NCI-H1436 (cell line): ENCODE data around the gene PEX5.

Source experiments
- DNase-seq: peaks from one replicate; lab custom pipeline; 2025; lab: John Stamatoyannopoulos, UW

PEX5 gene

DNA sequence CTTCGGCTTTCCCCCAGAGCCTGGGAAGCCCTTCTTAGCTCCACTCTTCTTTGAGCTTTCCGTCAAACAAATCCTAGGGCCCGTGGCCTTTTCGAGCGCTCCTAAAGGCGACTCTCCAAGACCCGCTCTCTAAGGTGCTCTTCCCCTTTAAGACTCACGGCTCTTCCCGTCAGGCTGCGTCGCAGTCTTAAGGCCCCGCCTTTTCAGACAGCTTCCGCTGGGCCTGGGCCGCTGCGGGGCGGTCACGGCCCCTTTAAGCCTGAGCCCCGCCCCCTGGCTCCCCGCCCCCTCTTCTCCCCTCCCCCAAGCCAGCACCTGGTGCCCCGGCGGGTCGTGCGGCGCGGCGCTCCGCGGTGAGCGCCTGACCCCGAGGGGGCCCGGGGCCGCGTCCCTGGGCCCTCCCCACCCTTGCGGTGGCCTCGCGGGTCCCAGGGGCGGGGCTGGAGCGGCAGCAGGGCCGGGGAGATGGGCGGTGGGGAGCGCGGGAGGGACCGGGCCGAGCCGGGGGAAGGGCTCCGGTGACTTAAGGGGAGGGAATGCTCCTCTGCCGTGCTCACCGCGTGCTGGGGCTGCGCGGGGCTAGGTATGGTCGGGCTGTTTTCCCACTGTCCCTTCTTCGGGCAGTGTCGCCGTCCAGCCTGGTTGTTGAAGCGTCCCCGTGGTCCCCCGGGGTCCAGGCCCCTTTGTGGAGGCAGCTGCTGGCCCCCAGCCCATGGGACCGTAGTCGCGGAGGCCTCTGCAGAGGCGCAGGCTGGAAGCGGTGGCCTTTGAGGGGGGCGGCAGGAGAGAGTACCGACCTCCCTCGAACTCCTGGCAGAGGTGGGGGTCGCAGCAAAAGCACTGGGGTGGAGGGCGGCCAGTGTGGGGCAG, at the start of gene PEX5:
PEX5 (plus strand) TSS at position 289 of the 870 bp plus-strand sequence. CDS start 692 bp downstream, outside the sequence.
- peak; percentile 91 for DNase-seq

DNA sequence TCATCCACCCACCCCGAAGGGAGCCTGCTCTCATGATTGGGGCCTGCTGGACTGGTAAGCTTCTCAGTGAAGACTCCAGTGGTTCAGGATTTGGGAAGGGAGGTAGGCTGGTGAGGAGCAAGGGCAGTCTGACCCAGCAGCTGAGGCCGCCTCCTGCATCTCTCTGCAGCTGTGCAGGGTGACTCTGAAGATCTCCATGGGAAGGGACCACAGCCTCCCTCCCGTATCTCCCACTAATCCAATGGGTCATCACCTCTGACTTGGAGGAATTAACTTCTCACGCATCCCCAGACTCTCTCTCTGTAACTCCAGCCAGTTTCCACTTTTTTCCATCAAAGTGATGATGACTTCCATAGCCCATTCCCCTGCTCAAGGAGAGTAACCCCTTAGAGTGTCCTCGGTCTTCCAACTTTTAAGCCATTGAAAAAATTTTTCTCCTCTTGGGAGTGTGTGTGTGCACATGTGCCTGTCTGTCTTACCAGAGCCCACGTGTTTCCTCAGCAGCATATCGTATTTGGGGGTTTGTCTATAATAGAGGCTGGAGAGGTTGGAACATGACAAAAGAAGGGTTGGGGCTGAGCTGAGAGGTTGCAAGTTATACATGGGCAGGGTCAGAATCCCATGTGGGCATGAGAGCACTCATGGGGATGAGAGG, 48.0 kb upstream of the PEX5 start:
- no peak for DNase-seq

DNA sequence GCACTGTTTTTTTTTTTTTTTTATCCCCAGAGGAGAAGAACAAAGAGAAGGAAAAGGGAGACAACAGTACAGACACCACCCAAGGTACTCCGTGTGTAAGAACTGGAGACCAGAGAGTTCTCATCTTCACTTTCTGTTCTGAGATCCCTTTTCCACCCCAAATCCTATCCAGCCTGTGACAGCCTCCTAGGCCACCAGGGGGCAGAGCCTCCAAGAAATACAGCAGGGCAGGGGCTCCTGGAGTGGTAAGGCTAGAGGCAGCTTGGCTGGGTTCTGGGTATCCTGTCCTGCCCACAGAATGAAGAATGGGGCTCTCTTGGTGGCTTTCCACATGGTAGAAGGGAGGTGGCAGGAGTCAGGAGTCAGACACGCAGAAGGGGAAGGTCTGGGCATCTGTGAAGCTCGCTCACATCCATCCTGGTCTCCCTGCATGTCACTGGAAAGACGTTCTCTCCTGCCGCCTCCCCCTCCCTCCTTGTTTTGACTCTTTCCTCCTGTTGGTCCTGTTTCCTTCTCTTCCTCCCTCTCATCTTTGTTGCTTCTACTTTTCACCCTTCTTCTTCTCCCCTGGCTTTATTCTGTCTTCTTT, 47.3 kb upstream of the PEX5 start:
- DNase-seq, result peak; percentile 9

DNA sequence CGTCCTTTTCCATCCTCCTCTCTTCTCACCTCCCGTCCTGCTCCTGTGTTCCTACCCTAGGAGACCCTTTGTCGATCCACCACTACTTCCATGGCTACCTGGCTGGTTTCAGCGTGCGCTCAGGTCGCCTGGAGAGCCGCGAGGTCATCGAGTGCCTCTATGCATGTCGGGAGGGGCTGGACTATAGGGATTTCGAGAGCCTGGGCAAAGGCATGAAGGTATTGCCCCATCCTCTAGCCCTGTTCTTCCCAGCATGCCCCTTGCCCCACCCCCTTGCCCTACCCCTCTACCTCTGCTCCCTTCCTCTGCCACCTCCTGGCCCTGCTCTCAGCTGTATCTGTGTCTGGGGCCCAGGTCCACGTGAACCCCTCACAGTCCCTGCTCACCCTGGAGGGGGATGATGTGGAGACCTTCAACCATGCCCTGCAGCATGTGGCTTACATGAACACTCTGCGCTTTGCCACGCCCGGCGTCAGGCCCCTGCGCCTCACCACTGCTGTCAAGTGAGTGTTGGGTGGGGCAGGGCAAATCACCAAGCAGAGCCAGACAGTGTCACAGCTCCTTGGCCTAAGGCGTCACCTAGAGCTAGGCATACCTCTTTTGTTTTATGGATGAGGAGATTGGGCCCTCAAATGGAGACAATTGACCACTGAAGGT, 46.5 kb upstream of the PEX5 start:
- DNase-seq, result no peak

DNA sequence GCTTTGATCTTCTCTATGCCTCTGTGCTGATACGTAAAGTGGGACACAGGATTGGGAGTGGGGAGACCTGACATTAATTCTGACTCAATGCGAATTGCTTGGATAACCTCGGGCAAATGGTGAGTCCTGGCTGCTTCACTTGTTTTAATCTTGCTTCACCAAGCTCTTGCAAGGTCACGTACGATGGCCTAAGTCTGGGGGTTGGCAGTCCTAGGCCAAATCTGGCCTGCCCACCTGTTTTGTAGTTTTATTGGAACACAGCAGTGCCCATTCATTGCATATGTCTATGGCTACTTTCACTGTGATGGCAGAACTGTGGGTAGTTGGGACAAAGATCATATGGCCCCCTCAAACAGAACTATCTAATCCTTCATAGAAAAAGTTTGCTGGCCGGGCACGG, 45.9 kb upstream of the PEX5 start:
- DNase-seq, result no peak

DNA sequence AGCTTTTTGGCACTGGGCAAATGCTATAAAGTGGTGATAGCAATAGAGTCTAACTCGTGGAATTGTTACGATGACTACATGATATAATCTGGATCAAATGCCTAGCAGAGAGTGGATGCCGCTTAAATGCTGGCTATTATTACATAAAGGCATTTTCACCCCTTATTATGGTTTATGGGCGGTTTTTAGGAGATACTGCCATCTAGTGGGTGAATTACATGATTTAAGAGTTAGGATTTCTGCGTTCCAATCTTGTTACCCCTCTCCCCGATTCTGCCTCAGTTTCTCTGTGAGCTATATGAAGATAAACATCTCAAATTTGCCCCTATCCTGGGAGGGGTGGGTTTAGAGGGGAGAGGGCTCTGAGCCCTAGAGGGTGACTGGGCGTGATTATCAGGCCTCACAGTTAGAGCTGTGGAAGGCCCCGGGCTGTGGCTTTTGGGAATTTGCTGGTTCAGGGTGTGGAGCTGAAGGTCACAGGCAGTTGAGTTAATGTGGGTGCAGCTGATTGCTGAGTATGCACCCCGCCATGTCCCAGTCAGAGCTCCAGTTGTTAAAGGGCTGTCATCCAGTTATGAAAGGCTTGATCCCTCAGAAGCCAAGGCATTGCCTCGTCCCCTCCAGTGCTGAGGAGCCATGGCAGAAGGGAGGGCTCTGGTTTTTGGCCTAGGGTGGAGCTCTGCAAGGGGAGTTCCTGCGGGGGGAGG, 44.9 kb upstream of the PEX5 start:
- DNase-seq, result peak; percentile 17

DNA sequence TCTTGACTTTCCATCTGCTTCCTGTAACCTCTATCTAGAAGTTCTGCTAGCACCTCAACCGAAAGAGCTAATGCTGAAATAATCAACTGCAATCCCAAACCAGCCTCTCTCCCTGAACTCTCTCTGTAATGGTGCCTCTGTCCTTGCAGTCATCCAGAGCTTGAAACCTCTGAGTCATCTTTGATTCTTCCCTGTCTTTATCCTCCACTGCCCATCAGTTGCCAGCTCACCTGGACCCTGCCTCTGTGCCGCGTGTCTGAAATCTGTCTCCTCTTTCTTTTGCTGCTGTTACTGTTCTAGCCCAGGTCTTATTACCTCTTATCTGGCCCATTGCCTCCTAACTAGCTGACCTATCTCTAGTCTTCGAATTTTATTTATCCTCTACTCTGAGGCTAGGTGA, 43.8 kb upstream of the PEX5 start:
- no peak for DNase-seq

DNA sequence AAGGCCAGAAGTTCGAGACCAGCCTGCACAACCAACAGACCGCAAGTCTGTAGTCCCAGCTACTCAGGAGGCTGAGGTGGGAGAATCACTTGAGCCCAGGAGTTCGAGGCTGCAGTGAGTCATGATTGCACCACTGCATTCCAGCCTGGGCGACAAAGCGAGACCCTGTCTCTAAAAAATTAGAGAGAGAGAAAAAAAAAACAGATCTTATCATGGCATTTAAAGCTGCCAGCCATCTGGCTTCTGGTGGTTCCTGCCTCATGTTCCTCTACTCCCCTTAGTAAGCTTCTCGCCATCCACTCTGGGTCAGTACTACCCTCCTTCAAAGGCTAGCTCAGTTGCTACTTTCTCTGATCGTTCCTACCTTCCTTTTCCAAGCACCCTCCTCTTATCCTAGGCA, 43.3 kb upstream of the PEX5 start:
- DNase-seq, result no peak

DNA sequence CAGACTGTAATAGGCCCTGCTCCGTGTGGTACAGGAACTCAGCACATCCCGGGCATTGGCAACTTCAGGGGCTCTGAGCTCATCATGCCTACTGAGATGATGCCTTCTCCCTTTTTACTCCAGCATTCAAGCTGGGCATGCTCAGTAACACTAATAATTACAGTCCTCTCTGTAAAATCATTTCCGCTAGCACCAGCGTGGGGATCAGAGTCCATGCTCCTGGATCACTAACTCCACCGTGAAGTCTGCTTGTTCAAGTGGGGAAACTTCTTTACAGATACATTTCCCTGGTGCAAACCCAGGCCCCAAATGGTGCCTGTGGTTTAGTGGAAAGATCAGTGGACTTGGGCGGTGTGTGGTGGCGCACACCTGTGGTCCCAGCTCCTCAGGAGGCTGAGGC, 42.6 kb upstream of the PEX5 start:
- DNase-seq, result no peak

DNA sequence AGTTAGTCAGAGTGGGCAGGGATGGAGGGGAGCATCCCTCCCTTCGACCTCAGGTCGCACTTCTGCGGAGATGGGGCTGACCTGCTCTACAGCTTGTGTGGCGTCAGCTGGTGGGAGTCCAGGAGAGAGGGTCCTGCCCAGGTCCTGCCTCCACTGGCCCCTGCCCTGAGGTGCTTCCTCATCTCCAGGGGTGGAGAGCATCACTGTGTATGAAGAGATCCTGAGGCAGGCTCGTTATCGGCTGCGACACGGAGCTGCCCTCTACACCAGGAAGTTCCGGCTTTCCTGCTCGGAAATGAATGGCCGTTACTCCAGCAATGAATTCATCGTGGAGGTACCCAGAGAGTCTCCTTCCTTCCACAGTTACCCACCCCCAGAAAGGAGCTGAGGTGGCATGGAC, 39.1 kb upstream of the PEX5 start:
- no peak for DNase-seq

DNA sequence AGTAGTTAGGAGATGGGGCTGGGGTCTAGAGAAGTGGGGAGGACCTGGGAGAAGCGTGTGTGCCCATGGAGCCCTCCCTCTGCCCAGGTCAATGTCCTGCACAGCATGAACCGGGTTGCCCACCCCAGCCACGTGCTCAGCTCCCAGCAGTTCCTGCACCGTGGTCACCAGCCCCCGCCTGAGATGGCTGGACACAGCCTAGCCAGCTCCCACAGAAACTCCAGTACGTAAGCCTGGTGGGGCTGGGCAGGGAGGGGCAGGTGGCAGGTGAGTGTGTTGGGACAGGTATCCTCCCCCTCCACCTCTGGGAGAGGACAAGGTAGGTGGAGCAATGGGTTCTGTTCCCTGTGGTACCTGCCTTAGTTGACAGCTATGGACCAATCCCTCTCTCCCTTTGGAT, 38.6 kb upstream of the PEX5 start:
- DNase-seq, result no peak

DNA sequence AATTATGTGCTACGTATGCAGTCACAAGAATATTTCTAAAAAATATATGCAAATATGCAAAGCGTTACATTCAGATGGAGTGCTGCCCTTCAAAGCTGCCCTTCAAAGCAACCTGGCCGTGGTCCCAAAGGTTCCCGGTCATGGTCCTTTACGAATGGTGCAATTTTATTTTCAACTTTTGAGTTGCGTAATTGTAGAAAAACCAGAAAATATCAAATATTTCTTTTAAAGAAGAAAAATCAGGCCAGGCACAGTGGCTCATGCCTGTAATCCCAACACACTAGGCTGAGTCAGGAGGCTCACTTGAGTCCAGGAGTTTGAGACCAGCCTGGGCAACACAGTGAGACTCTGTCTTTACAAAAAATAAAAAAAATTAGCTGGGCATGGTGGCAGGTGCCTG, 38.0 kb upstream of the PEX5 start:
- DNase-seq, result no peak

DNA sequence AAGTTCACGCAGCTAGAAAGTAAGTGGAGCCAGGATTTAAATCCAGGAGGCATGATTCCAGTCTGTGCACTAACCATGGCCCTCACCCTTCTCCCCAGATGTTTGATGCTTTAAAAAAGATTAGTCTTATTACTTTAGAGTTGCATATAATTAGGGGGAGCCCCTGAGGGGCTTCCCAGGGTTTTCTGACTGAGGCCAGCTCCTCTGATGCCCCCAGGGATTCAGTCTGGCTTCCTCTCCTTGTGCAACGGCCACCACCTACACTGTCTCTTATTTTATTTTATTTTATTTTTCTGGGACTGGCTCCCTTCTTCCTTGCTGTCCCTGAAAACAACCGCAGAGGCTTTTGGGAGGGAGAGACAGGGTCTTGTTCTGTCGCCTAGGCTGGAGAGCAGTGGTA, 36.7 kb upstream of the PEX5 start:
- DNase-seq, result no peak

DNA sequence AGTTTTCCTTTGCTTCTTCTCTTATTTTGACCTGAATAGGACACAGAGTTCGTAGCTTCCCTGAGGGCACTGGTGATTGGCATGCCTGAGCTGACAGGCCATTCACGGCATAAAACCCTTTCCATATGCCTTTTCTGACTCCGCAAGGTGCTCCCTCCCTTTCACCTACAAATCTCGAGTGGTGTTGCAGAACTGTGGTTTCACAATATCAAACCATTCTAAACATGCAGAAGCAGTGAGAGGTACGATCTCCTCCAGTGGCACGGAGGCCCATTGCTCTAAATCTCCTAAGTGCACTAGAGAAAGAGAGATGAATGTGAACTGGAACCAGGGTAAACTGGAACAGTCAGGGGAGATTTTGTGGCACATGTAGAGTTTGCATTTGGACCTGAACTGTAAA, 35.4 kb upstream of the PEX5 start:
- no peak for DNase-seq

DNA sequence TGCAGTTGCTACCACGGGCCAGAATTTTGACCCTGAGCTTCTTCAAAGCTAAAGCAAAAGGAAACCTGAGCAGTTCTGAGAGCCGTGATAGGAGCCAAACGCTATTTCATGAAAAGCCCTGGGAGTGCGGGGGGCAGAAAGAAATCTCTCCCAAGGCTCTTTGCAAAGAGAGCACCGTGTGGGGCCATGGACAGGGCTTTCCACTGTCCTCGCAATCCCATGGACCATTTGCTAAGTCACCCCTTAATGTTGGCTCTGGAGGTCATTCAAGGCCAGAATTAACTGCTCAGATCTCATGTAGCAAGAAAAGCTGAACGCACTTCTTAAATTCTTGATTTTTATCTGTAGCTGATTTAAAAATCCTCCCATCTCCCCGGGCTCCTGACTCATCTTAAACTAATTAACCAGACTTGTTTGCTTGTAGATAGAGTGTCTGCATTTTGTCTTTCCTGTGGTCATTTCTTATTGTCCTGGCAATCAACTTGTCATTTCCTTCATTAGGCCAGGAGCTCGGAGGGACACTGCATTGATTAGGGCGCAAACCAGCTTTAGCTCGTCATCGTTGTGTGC, 34.5 kb upstream of the PEX5 start:
- no peak for DNase-seq

DNA sequence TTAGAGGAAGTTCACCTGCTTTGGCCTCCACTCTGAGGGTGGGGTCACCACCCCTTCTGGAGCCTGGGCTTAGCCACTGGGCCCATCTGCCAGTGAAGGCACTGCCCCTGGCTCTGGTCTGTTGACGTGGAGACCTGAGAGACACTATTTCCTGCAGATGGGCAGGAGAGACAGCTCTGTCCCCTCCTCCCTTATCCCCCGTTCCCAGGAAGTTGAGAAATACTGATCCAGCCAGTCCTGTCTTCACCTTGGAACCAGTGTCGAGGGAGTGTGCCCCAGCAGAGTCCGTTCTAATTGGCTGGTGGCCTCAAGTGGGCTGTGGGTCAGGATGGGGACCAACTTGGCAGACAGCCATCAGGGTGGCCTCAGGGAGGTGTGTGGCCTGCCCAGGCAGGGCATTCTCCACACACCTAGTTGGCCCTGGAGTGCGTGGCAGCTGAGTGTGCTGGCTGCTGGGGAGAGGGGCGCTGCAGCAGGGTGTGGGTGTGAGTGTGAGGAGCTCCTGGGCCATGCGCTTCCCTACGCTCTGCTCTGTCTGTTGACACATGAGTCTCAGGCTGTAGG, 33.9 kb upstream of the PEX5 start:
- DNase-seq, result no peak

DNA sequence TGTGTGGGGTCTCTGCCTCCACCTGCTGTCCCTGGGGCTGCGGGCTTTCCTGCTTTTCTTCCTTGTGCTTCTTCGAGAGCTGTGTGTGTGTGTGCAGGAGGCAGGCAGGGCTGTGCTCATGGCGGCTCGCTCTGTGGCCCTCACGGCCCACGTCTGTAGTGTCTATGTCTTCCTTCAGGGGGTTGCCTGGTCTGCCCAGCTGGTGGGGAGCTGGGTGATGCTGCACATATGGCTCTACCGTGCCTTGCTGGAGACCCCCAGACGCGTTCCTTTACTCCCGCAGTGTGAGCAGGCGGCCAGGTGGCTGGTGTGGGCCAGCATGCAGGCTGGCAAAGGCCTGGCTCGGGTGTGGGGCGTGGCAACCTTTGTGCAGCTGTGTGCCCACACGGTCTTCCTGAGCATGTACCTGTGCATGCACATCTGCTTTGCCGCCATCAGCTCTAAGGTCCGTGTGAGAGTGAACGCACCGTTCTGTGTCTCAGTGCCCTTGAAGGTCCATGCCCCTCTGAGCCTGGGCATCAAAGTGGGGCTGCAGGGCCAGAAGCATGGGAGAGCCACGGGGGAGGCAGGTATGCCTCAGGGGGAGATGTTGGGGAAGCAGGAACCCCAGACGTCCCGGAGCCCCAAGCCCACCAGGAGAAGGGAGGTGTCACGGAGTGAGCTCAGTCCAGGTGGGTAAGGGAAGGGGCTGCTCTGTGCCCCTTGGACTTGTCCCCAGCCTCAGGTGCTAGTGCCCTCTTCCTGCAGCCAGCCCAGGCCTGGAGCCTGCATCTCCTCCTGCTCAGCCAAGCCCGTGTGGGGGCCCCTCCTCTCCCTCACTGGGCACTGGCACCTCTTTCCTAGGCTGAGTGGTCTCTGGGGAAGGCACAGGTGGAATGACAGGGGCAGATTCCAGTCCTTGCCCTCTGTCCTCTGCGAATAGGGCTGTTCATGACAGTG, 33.0 kb upstream of the PEX5 start:
- DNase-seq, result no peak

DNA sequence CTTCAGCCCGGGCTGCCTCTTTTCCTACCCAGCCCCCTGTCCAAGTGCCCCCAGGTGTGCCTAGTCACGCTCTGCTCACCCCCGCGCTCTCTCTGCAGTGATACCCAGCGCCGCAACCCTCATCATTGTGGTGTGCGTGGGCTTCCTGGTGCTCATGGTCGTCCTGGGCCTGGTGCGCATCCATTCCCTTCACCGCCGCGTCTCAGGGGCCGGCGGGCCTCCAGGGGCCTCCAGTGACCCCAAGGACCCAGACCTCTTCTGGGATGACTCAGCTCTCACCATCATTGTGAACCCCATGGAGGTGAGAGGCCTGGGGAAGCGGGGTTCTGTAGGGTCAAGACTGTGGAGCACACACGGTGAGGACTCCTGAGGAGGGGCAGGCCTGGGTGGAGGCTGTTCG, 32.1 kb upstream of the PEX5 start:
- no peak for DNase-seq

DNA sequence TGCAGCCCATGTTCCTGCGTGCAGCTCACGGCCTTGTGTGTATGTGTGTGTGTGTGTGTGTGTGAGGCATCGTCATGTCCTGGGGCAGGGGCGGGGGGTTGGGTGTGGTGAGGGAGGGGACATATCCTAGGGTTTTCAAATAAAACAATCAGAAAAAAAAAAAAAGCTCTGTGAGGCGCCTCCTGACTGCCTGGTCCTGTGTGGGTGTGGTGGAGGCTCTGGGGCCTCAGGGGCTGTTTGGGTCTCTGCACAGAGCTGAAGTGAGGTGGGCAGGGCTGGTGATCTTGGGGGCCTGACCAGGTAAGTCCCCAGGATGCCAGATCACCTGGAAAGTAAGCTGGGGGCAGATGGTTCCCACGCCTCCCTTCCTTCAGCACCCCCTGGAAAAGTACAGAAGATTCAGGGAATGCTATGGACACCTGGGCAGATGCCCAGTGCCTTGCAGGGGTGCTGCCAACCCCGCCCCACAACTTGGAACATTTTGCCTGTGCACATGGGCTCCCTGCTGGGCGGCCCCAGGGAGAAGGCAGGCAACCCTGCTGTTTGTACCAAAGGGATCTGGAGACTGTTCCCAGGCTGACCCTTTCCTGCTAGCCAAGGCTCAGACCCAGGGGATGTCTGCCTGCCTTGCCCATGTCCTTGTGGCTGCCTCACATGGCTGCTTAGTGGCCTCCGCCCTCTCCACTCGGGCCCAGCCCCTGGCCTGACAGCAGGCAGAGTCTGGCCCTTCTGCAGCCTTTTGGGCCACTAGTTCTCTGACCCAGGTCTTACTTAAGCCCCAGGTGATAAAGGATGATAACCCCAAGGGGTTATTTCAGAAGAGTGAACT, 30.5 kb upstream of the PEX5 start:
- no peak for DNase-seq
